Tibial nerve (tissue), 4 donors: Measurements from ENCODE around the gene LOXL1.

Experiments
- CTCF ChIP-seq, 5 experiments: fragments of 200-600 bp in 3 of 5; fragments of 450-650 bp in 2 of 5; sonication (generic) in 3 of 5; IDR thresholded peaks; one replicate each; pipeline ENCODE4 v1.5.1; 2016 to 2019; ENCODE audit warnings: antibody characterized with exemption in 5 of 5, mild to moderate bottlenecking in 3 of 5, moderate library complexity in 2 of 5
- EP300 ChIP-seq, 2 donors: sonication (generic); formaldehyde crosslinking; IDR thresholded peaks; one replicate each; pipeline ENCODE4 v1.6.1; 2017; ENCODE audit warnings: antibody characterized with exemption in 2 of 2, mild to moderate bottlenecking in 1 of 2
- POLR2A ChIP-seq, 2 donors: fragments of 450-650 bp; IDR thresholded peaks; one replicate each; pipeline ENCODE4 v1.6.1; 2017; ENCODE audit warnings: antibody characterized with exemption in 2 of 2, mild to moderate bottlenecking in 2 of 2, moderate library complexity in 2 of 2

GRCh38 chr15:73924171-73924921 lies 1.9 kb upstream of the LOXL1 start:
- TF ChIP-seq CTCF (IDR thresholded peaks at IDR 0.05) (no peak), POLR2A (IDR thresholded peaks at IDR 0.05) (no peak), EP300 (IDR thresholded peaks at IDR 0.05) (no peak)
